HG02970 (cell line): ENCODE measurements around the gene MED13L.

Experiments used
- ATAC-seq: cut with Tn5 transposase; IDR thresholded peaks from one replicate; pipeline ENCODE4 v1.9.1; 2021; ENCODE audit warnings: mild to moderate bottlenecking, moderate library complexity, moderate number of reproducible peaks; ENCODE audit not compliant: unreplicated experiment, low FRiP score

MED13L gene

DNA sequence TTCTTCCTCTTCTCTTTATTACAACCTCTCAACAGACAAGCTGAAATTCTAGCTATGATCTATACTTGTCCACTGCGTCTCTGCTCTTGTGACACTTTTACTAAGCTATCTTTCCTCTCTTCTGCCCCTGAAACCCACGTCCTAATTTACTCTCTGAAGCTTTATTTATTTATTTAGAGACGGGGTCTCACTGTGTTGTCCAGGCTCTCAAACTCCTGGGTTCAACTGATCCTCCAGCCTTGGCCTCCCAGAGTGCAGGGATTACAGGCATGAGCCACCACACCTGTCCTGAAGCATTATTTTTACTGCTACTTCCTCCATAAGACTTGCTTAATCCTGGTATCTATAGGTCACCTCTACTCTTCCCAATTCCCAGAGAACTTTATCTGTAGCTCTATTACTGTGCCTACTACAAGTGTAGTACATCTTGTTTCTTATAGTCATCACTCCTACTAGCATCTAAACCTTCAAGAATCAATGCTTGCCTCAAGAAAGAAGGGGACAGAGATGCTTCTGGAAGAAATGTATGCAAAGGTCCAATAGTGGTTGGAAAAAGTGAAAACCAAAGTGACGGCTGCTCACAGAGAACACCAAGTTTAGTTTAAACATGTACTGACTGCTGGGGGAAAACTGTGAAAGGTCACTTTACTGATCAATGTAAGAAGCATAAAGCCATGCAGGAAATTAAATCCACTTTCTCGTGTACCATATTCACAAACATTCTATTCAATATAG lies 61.3 kb downstream of the MED13L start:
- ATAC-seq, result no peak

DNA sequence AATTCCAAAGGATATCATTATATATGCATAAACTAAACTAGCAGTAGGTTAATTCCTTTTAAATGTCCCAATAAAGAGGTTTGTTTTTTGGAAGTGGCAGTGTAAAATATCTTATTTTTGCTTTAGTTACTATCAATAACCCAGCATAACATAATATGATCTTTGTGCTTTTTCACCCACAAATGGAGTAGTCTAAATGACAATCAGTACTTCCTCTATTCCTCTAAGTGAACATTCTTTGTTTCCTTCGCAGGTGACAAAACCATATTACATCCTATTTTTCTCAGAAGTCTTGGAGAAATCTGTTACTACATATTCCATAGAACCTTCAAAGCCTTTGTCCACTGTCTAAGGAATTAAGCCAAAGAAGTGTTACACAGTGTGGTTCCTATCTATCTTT lies 62.5 kb downstream of the MED13L start:
- no peak for ATAC-seq

DNA sequence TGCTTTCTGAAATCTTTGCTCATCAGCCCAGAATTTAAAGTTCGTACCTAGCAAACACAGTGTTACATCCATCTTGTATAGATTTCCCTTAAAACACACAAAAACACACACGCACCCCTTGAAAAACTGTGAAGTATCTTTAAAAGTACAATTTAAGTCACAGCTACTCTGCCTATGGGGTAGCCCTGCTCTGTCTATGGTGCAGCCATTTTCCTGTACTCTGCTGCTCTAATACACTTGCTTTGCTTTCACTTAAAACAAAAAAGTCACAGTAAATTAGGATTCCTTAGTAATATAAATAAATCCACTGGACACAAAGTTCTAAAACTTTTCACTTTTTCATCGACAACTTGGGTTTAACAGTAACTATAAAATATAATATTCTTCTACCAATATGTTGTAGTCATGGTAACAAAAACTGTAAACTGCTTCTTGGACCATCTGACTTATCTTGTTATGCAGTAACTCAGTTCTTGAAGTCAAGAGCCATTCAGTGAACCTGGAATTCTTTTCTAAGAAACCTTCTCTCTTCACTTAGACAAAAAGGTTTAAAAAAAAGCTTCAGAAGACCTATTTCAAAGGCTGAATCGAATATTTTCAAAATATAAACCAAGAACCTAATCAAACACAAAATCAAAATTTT lies 63.5 kb downstream of the MED13L start:
- no peak for ATAC-seq

DNA sequence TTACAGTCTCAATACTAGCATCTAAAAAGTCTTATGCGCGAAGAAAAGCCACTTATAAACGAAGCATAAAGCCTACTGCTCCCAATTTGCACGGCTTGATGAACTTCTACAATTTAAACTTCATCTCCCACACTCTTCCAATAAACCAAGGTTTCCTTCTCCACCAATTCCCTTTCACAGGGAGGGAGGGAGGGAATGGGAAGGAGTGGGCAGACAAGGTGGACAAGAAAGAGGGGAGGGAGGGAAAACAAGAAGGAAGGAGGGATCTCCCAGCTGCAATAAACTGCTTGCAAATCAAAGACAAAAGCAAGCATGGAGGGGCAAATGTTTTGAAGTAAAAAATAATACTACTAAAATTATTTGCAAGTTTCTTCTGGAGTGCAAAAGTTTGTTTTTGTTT lies 64.5 kb downstream of the MED13L start:
- no peak for ATAC-seq

DNA sequence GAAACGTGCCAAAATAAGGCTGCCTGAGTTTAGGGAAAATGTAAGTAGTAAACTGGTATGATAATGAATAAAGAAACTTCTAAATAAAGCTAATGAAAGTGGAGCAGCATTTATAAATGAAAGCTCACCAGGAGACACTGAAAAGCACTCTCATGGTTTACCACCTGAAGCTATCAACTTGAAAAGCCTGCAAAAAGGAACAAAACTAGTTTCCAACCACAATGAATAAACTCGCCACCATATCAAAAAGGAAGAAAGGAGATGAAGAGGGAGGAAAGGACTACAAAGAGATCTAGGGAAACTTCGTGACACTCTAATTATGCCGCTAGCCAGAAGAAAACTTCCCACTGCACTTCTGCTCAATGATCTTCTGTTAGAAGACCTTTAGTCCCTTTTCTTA lies 66.7 kb downstream of the MED13L start:
- ATAC-seq, result no peak

DNA sequence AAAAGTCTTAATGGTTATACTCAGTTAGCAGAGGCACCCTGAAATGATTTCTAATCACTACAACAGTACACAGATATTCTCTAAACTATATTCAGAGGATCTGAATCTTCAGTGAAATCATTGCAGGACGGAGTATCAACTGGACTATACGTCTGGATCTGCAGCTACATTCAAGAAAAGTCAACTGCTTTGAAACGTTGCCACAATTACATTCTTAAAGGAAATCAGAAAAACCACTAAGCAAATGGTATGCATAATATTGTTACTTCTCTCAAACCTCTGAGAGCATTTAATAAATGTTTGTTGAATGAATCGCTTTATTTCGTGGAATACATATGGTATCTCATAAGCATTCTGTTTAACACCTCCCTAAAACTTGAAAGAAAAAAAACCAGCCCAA lies 67.4 kb downstream of the MED13L start:
- no peak for ATAC-seq

DNA sequence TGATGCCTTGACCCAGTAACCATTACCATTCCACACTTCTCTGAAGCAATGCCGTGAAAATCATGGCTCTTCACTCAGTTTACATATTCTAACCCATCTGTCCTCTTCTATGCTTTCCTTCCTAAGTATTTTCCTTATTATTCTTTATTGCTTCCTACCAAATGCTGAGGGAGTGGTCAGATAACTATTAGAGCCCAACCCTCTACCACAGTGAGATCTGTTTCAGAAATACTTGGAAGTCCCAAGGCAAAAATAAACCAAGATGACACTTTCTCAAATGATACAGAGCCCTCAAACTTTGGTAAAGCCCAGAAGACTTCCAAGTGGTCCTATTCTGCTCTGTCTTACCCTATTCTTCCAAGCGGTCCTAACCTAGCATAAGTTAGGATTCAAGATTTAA lies 68.0 kb downstream of the MED13L start:
- ATAC-seq, result no peak

DNA sequence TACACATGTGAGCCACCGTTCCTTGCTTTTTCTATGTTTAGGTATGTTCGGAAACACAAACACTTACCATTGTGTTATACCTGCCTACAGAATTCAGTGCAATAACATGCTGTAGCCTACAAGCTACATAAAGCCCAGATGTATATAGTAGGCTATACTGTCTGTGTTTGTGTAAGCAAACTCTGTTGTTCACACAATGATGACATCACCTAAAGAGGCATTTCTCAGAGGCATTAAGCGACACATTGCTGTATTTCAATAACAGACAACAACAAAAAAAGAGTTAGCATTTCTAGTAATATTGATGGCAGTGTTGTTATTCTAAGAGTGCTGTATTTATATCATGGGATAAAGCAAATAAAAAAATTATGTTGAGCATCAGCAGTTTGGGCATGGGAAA lies 70.2 kb downstream of the MED13L start:
- no peak for ATAC-seq

DNA sequence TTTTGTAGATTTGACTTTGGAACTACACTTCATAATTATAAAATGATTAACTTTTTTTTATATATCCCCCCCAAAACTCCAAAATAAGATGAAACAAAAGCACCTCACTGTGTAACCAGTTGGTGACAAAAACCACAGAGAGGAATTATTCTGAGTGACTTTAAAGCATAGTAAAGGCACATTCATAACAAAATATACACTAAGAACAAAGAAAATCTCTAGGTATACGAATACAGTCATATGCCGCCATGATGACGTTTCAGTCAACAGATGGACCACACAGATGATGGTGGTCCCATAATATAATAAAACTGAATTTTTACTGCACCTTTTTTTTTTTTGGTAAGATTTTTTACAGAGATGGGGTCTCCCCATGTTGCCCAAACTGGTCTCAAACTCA lies 70.7 kb downstream of the MED13L start:
- ATAC-seq, result no peak

DNA sequence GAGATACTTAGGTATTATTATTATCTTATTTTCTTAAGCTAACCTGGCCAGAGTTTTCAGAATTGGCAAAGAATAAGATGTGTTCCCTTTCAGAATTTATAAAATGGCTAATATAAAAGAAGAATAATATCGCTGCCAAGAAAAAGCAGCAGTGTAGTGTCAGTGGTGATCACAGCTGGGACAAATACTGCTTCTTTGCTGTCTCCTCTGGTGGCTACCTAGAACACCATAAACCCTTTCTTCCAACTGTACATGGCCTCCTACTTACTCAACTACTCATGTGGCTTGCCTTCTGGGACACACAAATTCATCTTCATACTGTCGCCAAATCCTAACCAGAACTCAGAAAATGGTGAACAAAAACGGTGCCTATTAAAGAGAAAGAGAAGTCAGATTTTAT lies 72.7 kb downstream of the MED13L start:
- no peak for ATAC-seq

DNA sequence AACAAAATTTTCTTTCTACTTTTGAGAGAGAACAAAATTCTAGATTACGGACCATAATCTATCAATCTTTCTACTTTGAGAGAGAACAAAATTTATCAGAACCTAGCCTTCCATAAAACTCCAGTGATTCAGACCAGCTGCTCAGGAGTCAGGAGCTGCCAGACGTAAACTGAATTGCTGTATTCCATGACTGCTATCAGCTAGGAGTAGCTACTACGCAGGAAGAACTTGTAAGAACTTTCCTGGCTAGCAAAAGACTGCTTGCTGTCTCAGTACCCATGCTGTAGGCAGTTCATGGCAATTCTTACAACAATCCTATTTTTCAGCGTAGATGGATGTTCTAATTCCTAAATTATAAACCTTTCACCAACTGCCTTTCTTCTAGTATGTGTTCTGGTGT lies 73.3 kb downstream of the MED13L start:
- no peak for ATAC-seq

DNA sequence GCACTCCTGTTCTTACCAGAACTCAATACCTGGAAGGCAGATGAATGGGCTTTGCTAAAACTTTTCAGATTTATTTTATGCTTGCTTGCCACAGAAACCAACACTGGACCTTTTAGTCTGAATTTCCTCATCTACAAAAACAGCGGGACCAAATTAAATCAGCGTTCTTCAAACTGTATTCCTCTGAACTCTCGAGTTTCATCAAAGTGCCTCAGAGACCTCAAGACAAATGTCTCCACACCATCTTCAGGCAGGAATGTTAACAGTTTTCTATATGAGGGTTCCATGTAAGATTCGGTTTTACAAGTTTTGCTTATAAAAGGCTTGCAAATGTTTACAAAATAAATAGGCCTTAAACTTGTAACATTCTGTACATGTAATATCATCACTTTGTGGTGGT lies 74.6 kb downstream of the MED13L start:
- ATAC-seq, result no peak

DNA sequence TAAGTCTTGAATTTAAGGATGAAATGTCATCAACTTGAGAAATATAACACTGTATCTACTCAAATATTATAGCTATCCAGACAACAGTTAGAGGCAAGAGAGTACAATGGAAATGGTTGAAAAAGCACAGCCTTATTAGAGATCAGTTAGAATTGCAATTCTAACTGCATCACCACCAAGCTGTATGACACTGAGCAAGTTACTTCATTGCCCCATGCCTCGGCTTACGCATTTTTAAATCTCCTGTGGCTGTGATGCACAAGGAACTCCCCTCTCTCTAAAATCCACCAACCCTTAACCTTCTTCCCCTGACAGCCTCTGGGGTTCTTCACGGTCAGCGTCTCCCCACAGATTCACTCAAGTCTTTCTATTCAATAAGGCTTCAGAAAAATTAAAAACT lies 75.1 kb downstream of the MED13L start:
- no peak for ATAC-seq

DNA sequence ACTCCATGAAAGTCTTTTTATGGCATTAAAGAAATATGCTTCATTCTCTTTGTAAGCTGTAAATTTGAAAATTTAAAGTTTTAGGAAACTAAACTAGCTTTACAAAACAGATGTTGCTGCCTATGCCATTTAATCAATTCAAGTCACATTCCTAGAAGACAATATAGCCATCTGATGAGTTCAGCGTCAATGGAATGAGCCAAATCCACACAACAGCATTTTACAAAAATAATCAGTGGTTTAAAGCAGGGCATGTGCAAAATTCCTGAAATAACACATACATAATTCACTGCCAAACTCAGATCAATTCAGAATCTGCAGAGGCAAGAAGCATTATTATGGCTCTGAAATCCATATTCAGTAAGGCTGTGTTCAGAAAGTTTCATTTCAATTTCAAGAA lies 75.6 kb downstream of the MED13L start:
- no peak for ATAC-seq

DNA sequence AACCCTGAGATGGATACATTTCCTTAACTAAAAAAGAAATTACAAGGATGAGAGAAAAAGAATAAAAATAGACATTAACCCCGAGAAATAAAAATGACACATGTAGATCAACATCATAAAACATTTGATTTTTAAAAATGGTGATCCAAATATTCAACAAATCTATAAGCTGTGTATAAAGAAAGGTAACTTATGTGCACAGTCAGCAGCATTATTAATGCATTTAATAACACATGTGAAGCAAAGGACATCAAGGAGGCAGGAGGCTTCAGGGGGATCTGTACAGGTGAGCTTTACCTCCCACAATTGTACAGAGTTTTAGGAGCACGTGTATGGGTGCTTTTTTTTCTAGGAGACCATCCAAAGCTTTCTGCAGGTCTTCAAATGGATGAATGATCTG lies 76.1 kb downstream of the MED13L start:
- ATAC-seq, result no peak

DNA sequence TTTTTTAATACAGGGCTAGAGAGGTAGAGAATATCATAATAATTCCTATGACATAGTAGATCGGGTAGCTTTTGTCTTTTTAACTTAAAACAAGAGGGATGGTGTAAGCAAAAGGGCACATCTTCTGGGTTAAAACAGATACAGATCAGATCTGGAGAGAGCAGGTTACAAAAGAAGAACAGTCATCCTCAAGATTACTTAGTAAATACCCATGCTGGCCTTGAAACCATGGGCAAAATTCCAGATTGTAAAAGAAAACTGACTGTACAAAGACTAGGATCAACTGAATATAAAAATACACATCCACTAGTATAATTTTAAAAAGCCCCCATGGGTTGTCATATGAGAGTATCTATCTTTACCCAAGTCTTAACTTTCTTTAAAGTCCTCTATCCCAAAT lies 76.7 kb downstream of the MED13L start:
- ATAC-seq, result no peak

DNA sequence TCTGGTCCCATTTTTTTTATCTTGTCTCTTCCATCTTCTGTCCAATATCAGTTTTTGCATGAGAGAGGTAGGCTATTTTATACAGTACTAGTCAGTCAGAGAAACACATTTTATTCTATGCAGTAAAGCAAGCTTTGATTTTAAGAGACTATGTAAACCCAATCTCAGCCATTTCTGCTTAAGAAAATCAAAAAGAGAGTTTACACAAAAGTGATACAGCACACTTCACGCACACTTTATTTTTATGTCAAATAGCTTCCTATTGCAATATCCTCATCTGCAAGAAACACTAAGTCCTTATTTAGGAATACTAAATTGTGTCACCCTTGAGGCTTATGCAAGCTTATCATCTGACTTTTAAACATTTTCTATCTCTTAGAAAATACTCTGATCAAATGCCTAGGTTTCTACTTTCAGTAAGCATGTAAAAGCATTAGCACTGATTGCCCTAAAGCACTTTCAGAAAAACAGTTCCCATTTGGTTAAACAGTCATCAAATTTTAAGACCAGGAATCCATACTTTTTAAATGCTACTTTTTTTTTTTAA lies 78.3 kb downstream of the MED13L start:
- ATAC-seq, result no peak

DNA sequence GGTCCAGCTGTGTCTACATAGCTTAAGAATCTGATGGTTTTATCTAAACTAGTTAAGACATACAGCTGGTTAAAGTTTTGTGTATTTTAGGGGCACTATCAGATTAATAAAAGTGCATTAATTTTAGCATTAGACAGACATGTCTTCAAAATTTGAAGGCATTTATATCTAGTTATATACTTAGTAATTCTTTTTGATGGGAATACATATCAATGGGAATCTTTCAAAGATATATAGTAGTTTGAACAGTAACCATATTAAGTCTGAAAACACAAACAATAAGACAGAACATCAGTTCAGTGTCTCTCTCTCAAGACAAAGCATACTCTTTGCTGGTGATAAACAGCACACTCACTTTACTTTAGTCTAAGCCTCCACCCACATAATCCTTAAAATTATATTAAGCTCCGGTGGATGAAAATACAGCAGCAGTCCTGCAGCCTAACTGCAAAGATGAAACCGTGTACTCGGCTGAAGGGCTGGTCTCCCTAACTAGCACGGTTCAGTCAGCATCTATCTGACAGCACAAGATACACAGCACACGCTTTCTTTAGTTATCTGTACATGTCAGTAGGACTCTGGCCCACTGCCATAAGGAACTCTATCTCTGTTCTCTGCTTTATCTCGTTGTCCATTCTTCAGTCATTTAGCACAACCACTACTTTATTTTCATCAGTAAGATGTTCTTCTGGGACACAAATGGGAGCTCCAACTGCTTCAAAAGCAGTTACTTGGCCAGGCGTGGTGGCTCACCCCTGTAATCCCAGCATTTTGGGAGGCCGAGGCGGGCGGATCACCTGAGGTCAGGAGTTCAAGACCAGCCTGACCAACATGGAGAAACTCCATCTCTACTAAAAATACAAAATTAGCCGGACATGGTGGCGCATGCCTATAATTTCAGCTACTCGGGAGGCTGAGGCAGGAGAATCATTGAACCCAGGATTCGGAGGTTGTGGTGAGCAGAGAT lies 80.5 kb downstream of the MED13L start:
- no peak for ATAC-seq

DNA sequence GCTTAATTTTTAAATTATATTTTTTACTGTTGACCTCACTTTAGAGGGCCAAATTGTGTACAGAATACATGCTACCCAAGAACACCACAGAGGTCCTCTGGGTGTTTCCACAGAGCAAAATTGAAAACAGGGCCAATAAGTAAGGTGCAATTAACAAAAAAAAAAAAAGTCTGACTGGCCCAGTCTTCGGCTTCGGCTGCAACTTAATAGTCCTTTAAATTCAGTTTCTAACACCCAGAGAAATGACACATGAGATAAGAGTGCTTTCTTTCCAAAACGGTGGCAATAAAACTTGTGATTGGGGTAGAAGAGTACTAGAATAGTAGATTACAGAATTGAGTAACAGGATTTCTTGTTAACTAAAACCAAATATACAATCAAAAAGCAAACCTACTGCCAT lies 81.3 kb downstream of the MED13L start:
- ATAC-seq, result no peak

DNA sequence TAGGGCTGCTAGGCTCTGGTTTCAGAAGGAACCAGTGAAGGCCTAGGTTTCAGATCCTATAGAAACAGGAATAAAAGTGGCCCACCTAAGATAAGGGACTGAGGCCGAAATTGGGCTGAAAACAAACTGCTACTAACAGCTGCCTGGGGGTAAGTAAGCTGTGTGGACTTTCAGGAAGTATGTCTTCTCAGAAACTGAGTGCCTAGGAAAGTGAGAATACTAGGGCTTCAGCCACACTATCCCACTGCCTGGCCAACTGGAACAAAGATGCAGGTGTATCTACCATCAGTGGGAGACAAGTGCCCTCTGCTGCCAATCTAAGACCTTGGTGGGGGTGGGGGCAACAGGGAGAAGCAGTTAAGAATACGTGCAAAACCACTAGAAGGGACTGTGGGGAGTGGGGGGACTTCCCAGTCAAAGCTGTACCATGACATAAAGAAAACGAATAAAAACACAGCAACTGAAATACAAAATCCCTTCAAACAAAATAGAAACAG lies 82.5 kb downstream of the MED13L start:
- ATAC-seq, result peak; percentile 70

DNA sequence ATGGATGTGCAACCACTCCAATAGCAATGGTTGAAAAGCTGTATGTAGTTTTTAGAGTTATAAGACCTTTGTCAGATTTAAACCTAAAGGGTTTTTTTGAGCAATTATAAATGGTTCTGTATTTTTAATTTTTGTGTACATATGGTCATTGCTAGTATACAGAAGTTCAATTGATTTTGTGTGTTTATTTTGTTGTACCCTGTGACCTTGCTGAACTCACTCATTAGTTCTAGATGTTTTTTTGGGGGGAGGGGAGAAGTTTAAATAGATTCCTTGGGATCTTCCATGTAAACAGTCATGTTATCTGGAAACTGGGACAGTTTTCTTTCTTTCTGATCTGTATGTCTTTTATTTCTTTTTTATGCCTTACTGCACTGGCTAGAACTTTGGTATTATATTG lies 87.8 kb downstream of the MED13L start:
- ATAC-seq, result no peak
